CD4-positive, alpha-beta T cell treated with Interleukin-21 for 1 hour (primary cell): Measurements from ENCODE around the gene GNPTG.

Experiments
- DNase-seq: peaks from one replicate; pipeline ENCODE4 v3.0.0-alpha.2; 2020

GNPTG gene

GRCh38 chr16:1349351-1349750, 2.4 kb upstream of the GNPTG start:
- DNase-seq = no peak

GRCh38 chr16:1349951-1350350, 1.8 kb upstream of the GNPTG start:
- DNase-seq = no peak

GRCh38 chr16:1350691-1351090, 1.0 kb upstream of the GNPTG start:
- DNase-seq = no peak

- DNase-seq = no peak
Observed at GRCh38 chr16:1351215-1351581, 533 bp upstream of the GNPTG start.

GRCh38 chr16:1354815-1355540, 3.2 kb downstream of the GNPTG start:
- DNase-seq = no peak

GRCh38 chr16:1355591-1355990, 3.9 kb downstream of the GNPTG start:
- no peak for DNase-seq

GRCh38 chr16:1356061-1356900, 4.5 kb downstream of the GNPTG start:
- no peak for DNase-seq

- DNase-seq = no peak
Observed at GRCh38 chr16:1357906-1358566, 6.3 kb downstream of the GNPTG start.

- no peak for DNase-seq
Observed at GRCh38 chr16:1361685-1362360, 10.1 kb downstream of the GNPTG start.

- DNase-seq = no peak
Observed at GRCh38 chr16:1362807-1363206, 11.1 kb downstream of the GNPTG start.

GRCh38 chr16:1363501-1364041, 11.8 kb downstream of the GNPTG start:
- peak; percentile 68 for DNase-seq

GRCh38 chr16:1364510-1364909, 12.8 kb downstream of the GNPTG start:
- no peak for DNase-seq

- DNase-seq = no peak
Observed at GRCh38 chr16:1366060-1366711, 14.5 kb downstream of the GNPTG start.

- DNase-seq = no peak
Observed at GRCh38 chr16:1366712-1367299, 15.1 kb downstream of the GNPTG start.

GRCh38 chr16:1367486-1368174, 15.9 kb downstream of the GNPTG start:
- no peak for DNase-seq

- DNase-seq = no peak
Observed at GRCh38 chr16:1371054-1371978, 19.6 kb downstream of the GNPTG start.

- no peak for DNase-seq
Observed at GRCh38 chr16:1372292-1372950, 20.7 kb downstream of the GNPTG start.

- DNase-seq = no peak
Observed at GRCh38 chr16:1374418-1375297, 22.9 kb downstream of the GNPTG start.

GRCh38 chr16:1375298-1375640, 23.5 kb downstream of the GNPTG start:
- DNase-seq = no peak
